A549 (cell line): ENCODE results near the gene CA10.

Experiments
- CEBPB ChIP-seq, 2 experiments: fragments of >200 bp in 1 of 2; sonication (Bioruptor Twin) in 1 of 2; formaldehyde crosslinking in 1 of 2; IDR thresholded peaks; 2 replicates each; pipeline ENCODE4 v1.6.1; 2012 to 2016
- CTCF ChIP-seq: fragments of >200 bp; sonication (Bioruptor Twin); formaldehyde crosslinking; IDR thresholded peaks from 3 replicates; pipeline ENCODE4 v1.5.1; 2016
- POLR2A ChIP-seq: IDR thresholded peaks from 2 replicates; pipeline ENCODE4 v1.6.1; 2012; ENCODE audit warnings: mild to moderate bottlenecking, low read length

GRCh38 chr17:51907041-51907440, 251.5 kb downstream of the CA10 start:
- no peak for TF ChIP-seq CEBPB (IDR thresholded peaks at IDR 0.05)
- TF ChIP-seq CTCF = no peak
- TF ChIP-seq POLR2A = no peak
